GM18508 (cell line): ENCODE data around the gene DPH2.

Experiments used
- ATAC-seq: cut with Tn5 transposase; IDR thresholded peaks from one replicate; pipeline ENCODE4 v1.9.1; 2021; ENCODE audit warnings: moderate number of reproducible peaks; ENCODE audit not compliant: insufficient read depth, unreplicated experiment

The DPH2 gene

DNA sequence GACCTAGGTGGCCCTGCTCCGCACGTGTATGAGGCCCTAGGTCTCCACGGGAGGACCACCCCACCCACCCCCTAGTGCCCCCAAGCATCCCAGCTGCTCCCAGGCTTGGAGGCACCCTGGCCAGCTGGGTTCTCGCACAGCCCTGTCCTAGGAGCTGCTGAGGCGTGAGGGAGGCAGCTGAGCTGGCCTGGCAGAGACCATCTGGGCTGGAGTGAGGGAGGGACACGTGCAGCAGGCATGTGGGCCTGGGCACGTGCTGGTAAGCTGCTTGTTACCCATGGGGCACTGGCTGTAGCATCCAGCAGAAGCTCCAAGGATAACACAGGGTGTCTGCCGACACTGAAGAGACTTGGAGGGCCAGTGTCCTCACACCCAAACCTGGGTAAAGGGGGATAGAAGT, 51.3 kb downstream of the DPH2 start:
- no peak for ATAC-seq

DNA sequence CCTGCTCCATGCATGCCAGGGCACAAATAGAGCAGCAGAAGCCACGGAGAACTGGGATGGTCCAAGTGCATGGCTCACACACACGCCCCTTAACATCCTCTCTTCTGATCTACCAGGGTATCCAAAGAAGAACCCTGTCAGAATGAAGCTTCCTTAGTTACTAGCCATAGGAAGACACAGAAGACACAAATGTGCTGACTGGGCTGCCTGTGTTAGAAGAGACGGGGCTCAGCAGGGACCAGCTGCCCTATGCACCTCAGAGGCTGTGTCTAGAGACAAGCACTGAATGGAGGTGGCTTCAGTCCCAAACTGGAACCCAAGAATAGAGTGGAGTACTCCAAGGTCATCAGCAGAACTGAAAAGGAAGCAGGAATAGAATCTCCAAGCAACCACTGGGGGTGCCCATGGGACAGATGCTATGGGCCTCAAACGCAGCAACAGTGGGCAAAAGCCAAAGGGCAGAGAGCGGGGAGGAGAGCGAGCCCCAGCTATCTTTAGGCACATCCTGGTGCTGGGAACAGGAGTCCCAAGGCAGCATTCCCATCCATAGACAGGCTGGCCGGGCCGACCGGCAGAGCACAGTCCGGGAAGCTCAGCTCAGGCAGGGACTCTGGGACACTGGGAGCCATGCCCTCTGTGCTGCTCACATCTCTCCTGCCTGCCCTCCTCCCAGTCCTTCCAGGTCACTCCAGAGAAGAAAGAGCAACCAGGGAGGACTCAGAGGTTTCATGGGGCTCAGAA, 51.9 kb downstream of the DPH2 start:
- no peak for ATAC-seq
